ENCODE data around the gene NDUFB4. TPM values are rescaled to one million over a fixed set of nuclear protein-coding genes. Genes with fewer than 3 reads are reported as not detected.

Gene NDUFB4
- total RNA-seq = 16.3 and 23.4 TPM in 2 replicates

GRCh38 chr3:120596116-120596852 is at the start of gene NDUFB4:
TSS of gene NDUFB4 (plus strand) at chr3:120596336. CDS start at chr3:120596360, 24 bp downstream.

Other genes with a start within 250 kb of the NDUFB4 start
- gene LRRC58, start 247.0 kb upstream of the NDUFB4 start, total RNA-seq = 29.0 and 31.9 TPM in 2 replicates
- gene FSTL1, start 145.3 kb upstream of the NDUFB4 start, total RNA-seq = 588 and 921 TPM in 2 replicates
- 0.33 TPM in 1 of 2 replicates, not detected in the other for gene HGD, start 85.9 kb downstream of the NDUFB4 start, total RNA-seq
- gene RABL3, start 146.2 kb downstream of the NDUFB4 start, total RNA-seq = 22.7 and 33.1 TPM in 2 replicates
- gene GTF2E1, start 146.4 kb downstream of the NDUFB4 start, total RNA-seq = 20.9 and 23.9 TPM in 2 replicates

Data from uterine smooth muscle cell (primary cell).